Germinal center (tissue), 1 donor: ENCODE data around the gene NFYC.

Experiments
- DNase-seq: peaks from one replicate; pipeline ENCODE4 v3.0.0; 2012; ENCODE audit warnings: mixed read lengths, low spot score

NFYC gene

GRCh38 chr1:40798366-40799281 lies 107.1 kb downstream of the NFYC start:
- no peak for DNase-seq

- no peak for DNase-seq
These were observed 107.9 kb downstream of the NFYC start for GRCh38 chr1:40799351-40799867.

GRCh38 chr1:40801742-40802077 lies 110.2 kb downstream of the NFYC start:
- DNase-seq, result no peak

GRCh38 chr1:40802078-40802741 lies 110.7 kb downstream of the NFYC start:
- DNase-seq, result peak; percentile 94

GRCh38 chr1:40802742-40803113 lies 111.2 kb downstream of the NFYC start:
- DNase-seq, result no peak

GRCh38 chr1:40803447-40803846 lies 111.9 kb downstream of the NFYC start:
- no peak for DNase-seq

GRCh38 chr1:40803902-40804301 lies 112.4 kb downstream of the NFYC start:
- DNase-seq, result no peak

GRCh38 chr1:40806240-40806639 lies 114.7 kb downstream of the NFYC start:
- no peak for DNase-seq

GRCh38 chr1:40806731-40807695 lies 115.5 kb downstream of the NFYC start:
- no peak for DNase-seq

- no peak for DNase-seq
These were observed 116.5 kb downstream of the NFYC start for GRCh38 chr1:40808002-40808401.

GRCh38 chr1:40808444-40808843 lies 116.9 kb downstream of the NFYC start:
- no peak for DNase-seq

- DNase-seq, result no peak
These were observed 117.4 kb downstream of the NFYC start for GRCh38 chr1:40808909-40809308.

- DNase-seq, result no peak
These were observed 119.4 kb downstream of the NFYC start for GRCh38 chr1:40810927-40811326.

- no peak for DNase-seq
These were observed 123.9 kb downstream of the NFYC start for GRCh38 chr1:40815420-40815819.

GRCh38 chr1:40817791-40818263 lies 126.3 kb downstream of the NFYC start:
- peak; percentile 68 for DNase-seq

GRCh38 chr1:40818264-40818961 lies 126.9 kb downstream of the NFYC start:
- peak; percentile 94 for DNase-seq

- DNase-seq, result no peak
These were observed 127.6 kb downstream of the NFYC start for GRCh38 chr1:40819101-40819500.

- no peak for DNase-seq
These were observed 128.8 kb downstream of the NFYC start for GRCh38 chr1:40820251-40820797.
